Measurements from ENCODE around the gene RALGPS2. TPM values are rescaled to one million over a fixed set of nuclear protein-coding genes. Genes with fewer than 3 reads are reported as not detected.
A peak's percentile ranks its signal among the peaks of the same experiment; 100 is the strongest.
"Not testable (repeated sequence)": the region's sequence is repeated elsewhere in the genome, so short reads cannot be mapped to it uniquely, and the experiment has no call there.

RALGPS2 gene
- total RNA-seq, 1 experiment from 2014 or later: 6.6 TPM

DNA sequence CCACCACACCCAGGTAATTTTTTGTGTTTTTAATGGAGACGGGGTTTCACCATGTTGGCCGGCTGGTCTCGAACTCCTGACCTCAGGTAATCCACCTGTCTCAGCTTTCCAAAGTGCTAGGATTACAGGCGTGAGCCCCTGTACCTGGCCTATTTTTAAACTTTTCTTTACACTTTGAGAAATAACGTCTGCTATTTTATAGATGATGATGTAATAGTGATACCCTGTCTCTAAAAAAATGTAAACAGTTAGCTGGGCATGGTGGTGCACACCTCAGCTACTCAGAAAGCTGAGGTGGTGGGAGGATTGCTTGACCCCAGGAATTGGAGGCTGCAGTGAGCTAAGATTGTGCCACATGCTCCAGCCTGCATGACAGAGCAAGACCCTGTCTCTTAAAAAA is 47.9 kb downstream of the RALGPS2 start:
- no peak for DNase-seq (ENCODE audit: extremely low read depth, low read depth)

DNA sequence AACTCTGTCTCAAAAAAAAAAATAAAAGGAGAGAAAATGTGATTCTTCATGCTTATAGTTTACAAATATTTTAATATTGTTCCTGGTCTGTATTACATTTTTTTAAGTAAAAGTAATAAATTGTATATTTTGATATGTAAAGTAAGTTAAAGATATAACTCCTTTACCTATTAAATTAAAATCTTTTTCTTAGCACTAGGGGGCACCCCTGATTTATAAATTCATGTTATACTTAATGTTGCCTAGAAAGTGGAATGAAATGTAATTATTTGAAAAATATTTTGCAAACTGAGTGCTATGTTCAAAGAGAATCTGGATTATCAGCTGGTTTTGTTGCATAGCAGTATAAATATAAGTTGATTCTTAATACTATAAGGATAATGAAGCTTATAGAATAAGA is 49.2 kb downstream of the RALGPS2 start:
- peak; percentile 43 for DNase-seq (ENCODE audit: extremely low read depth, low read depth)

DNA sequence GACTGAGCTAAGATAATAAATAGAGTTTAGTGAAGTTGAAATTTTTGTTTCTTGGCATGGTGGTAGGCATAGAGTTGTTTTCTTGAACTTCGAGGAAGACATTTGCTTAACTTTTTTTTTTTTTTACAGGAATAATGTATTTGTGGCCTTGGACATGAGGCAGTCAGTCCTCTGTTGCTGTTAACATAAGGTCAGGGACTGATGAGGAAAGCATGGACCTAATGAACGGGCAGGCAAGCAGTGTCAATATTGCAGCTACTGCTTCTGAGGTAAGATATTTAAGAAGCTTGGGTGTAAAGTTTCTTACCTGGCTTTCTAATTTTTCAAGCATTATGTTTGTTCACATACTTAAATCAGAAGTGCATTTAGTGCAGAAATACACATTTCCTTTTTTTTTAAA is 51.5 kb downstream of the RALGPS2 start:
- no peak for DNase-seq (ENCODE audit: extremely low read depth, low read depth)

DNA sequence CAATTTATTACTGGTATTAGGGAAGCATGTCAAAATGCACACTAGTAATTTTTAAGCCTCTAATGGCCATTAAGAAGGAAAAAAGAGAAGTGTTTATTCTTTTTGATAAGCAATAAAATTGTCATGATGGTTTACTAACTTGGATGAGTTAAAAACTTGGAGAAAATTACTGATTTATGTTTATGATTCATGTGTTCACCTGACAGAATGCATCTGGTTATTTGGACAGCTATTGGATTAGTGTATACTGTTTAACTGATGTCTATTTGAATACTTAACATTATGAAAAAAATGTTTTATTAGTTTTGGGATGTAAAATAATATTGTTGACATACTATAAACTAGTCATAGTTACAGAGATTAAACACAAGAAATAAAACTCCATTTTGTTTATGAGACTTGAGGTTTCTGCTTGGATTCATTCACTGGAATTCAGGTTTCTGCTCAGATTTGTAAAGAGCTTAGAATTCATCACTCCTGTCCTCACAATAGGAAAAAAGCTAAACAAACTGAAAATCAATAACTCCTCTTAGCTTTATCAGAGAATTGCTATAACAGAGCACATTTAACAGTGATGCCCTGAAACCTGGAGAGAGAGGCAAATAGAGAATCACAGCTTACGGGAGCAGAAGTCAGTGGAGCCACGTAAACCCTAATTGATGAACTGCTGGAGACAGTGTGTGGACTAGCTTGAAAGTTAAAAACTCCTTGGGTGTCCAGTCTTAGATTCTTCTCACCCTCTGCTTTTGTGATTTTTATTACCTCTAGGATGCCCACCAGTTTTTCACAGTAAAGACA is 56.7 kb downstream of the RALGPS2 start:
- DNase-seq (ENCODE audit: extremely low read depth, low read depth): no peak

DNA sequence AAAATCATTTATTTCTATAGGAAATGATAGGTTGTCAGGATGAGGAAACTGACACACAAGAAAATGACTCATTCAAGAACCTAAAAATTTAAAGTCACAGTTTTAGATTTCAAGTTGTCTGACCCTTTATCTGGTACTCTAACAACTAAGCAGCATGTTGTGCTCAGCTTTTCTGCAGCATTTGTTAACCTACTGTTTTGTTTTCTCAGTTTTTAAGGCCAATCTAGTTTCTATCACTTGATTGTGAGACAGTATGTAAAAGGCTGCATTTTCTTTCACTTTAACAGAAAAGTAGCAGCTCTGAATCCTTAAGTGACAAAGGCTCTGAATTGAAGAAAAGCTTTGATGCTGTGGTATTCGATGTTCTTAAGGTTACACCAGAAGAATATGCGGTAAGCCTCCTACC is 59.1 kb downstream of the RALGPS2 start:
- DNase-seq (ENCODE audit: extremely low read depth, low read depth): no peak

DNA sequence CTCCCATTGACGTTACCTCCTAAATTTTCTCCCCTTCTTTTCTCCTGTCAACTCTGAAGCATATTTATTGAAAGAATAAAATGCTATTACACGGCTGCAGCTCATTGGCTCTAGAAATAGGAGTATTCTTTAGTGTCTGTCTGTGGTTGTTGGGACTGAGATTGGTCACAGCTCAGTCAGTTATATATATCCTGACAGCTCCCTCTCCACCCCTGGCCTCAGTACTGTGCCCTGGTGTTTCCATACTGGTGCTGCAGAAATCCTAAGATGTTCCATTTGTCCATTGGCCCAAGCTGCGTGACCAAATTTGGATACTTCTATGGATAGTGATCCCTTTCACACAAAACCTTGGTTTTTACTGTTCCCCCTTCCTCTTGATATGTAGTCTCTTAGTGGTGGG is 67.3 kb downstream of the RALGPS2 start:
- no peak for DNase-seq (ENCODE audit: extremely low read depth, low read depth)

DNA sequence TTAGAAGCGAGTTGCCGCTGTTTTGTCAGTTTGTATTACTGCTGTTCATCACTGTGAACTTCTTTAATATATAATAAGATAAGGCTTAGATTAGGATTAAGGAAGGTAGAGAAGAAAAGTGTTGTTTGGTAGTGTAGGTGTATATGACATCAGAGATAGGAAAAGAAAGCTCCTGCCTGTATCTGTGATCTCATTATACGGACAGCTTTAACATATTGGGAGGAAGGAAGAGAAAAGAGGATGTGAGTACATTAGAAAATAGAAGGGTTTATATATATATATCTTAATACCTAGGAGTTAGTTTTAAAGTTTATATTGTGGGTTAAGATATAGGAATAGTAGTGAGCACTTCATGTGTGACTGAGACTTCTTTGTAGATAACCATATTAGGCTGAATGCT is 71.0 kb downstream of the RALGPS2 start:
- no peak for DNase-seq (ENCODE audit: extremely low read depth, low read depth)

DNA sequence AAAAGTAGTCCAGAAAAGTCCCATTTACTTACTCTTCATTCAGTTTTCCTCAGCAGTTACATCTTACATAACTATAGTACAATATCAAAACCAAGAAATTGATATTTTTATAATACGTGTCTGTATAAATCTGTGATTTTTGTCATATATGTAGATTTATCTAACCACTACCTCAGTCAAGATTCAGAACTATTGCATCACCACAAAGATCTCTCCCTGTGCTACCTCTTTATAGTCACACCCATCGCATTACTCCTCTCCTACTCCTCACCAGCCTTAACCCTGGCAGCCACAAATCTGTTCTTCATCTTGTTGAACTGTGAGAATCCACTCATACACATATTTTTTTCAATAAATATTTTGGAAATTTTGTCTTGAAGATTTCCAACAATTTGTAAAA is 72.5 kb downstream of the RALGPS2 start:
- DNase-seq (ENCODE audit: extremely low read depth, low read depth): no peak

DNA sequence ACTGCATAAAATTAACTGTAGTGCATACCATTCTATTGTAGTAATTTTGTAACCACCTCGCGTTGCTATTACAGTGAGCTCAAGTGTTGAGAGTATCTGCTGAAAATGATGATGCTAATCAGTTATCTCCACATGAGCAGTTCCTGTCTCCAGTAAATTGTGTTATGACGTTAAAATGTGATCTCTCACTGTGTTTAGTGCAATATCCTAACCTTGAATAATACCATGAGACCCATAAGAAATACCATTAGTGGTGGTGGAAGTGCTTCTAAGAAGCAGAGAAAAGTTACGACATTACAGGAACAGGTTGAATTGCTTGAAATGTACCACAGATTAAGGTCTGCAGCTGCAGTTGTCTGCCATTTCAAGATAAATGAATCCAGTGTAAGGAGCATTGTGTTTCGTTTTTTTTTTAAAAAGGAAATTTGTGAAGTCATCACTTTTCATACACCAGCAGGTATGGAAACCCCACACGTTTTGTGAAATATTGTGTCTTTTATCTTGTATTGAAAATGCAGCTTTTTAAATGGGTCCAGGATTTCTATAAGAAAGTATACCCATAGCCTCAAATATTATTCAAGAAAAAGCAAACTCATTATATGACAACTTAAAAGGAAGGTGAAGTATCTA is 73.3 kb downstream of the RALGPS2 start:
- DNase-seq (ENCODE audit: extremely low read depth, low read depth): no peak

DNA sequence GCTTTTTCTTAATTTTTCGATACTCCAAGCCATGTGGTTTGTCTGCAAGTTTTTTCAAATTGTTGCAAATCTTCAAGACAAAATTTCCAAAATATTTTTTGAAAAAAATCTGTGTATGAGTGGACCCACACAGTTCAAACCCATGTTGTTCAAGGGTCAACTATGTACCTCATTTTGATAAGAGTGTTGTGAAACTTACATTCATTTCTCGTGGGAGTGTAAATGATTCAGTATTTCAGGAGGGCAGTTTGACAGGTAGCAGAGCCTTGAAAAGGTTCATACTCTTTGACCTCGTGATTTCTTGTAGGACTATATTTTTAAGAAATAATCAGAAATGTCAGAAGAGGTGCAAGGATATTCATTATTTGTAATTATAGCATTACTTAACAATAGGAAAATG is 77.8 kb downstream of the RALGPS2 start:
- DNase-seq (ENCODE audit: extremely low read depth, low read depth): no peak

DNA sequence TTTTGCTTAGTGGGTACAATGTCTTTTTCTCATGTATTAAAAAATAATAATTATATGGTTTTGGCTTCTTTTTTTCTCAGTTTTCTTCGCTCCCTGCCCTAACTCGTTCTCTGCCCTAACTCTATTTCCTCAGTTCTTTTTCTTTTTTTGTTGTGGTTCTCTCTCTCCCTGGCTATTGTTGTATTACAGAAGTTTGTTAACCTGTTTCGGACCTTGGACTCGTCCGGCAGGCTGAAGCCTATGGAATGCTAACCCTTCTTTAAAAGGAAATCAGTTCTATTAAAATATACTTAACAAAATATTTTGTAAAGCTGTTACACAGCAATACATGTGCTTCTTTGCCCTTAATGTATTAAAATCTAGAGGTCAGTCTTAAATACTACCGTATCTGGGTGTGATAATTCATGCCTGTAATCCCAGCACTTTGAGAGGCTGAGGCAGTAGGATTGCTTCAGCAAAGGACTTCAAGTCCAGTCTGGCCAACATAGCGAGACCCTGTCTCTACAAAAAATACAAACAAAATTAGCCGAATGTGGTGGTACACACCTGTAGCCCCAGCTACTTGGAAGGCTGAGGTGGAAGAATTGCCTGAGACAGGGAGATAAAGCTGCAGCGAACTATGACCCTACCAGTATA is 81.7 kb downstream of the RALGPS2 start:
- DNase-seq (ENCODE audit: extremely low read depth, low read depth): no peak

DNA sequence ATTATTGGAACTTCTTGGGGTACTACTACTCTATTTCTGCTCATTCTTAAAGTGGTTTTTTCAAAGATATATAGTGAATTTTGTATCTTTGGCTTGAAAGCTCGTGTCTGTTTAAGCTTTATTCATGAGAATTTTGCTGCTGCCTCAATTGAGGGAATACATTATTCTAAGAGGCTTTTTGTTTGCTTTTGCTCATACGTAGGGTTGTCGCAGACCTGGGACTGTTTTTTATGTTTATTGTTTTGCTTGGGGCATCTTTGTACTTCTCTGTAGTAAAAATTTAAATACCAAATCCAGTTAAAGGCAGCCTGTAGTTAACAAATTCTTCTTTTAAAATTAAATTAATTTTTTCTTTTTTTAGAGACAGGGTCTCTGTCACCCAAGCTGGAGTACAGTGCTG is 83.5 kb downstream of the RALGPS2 start:
- no peak for DNase-seq (ENCODE audit: extremely low read depth, low read depth)

DNA sequence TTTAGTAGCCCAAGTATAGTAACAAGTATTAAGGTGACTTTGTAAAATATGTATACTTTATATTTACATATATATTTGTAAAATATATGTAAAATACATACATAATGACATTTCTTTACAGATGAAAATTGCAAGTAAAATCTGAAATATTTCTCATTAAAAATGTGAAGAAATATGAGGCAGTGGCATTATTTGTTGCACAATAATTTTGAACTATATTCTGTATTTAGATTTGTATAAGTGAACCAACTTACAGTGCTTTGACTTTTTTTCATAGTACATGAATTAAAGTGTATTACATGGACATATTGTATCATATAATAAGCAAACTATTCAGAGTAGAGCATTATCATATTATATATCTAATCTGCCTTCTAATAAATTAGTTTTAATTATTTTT is 85.5 kb downstream of the RALGPS2 start:
- no peak for DNase-seq (ENCODE audit: extremely low read depth, low read depth)

DNA sequence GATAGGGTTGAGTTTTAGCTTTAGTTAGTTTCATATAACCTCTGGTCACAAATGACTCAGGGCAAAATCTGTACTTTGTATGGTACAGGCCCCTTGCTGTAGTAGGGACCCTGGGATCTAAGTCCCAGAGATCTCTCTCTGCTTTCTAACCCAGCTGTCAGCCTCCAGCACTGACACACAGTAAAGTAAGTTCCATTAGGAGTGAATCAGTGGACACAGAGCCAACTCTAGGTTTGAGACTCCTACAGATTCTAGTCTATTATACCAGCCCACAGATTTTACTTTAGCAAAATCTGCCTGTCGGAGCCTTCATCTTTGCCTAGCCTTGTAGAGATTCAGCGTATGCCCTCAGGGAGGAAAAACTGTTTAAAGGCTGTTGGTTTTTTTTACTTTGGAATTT is 93.4 kb downstream of the RALGPS2 start:
- no peak for DNase-seq (ENCODE audit: extremely low read depth, low read depth)

DNA sequence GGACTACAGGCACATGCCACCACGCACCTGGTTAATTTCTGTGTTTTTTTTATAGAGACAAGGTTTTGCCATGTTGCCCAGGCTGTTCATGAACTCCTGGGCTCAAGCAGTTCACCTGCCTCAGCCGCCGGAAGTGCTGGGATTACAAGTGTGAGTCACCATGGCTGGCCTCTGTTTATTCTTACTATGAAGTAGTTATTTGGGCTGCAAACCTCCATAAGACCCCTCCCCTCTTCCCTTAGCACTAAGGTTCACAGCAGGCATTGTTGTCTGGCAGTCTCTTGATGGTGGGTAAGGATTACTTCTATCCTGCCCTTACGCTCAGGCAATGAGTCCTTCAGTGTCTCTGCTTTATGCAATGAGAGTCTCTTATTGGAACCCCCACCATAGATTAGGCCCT is 94.1 kb downstream of the RALGPS2 start:
- no peak for DNase-seq (ENCODE audit: extremely low read depth, low read depth)

DNA sequence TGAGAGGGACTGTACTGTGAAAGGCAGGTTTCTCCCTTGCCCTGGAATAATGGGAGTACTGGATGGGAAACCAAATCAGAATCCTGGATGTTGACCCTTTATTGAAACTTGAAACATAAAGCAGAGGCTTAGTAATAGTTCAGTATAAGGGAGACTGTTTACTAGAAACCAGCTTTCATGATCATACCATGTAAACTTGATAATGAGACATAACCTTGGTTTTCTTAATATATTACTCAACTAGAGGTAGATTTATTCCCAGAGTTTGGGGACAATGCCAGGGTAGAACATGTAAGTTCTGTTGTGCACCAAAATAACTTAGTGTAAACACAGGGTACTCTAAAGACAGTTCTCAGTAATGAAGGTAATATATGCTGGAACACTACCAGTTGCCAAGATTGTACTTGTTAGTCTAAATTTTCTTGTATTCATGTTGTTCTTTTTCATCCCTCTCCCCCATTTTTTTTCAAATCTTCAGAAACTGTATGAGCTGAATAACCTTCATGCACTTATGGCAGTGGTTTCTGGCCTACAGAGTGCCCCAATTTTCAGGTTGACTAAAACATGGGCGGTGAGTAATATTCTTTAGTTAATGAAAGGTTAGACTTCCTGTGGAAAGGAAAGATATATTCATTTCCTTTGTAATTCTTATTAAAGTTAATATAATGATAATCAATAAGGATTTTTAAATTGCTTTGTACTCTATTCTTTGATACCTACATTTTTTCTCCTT is 96.3 kb downstream of the RALGPS2 start:
- DNase-seq (ENCODE audit: extremely low read depth, low read depth): no peak

DNA sequence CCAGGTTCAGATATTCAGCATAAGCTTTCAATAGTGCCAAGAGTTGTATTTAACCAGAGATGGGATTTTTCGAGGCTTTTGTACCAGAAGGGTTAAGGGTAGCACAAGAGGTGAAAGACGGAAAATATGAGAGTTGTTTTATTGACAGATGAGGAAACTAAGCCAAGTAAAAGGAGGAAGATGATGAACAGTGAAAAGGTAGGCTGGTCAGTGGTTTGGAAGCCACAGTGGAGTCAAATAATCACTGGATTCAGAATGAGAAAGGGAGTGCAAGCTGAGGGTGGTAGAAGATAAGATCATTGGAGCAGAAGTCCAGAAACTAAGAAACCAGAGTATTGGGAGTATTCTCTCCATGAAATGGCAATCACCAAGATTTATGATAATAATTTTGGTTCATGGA is 100.1 kb downstream of the RALGPS2 start:
- DNase-seq (ENCODE audit: extremely low read depth, low read depth): no peak

DNA sequence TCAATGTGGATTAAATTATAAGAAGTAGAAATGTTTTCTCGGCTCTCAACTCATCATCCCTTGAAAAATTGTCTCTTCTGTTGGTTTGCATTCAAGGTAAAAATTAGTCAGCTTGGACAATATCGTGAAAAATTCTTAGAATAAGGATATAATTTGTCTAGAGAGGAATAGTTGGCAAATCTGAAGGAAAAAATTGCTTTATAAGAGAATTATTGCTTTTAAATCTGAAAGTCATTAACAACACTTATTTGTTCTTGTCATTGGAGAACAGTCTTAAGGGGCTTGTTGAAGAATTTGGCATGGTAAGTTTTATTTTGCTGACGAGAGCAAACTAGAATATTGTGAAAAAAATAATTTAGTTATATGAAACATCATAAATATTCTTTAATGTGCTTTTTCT is 119.4 kb downstream of the RALGPS2 start:
- DNase-seq (ENCODE audit: extremely low read depth, low read depth): no peak

DNA sequence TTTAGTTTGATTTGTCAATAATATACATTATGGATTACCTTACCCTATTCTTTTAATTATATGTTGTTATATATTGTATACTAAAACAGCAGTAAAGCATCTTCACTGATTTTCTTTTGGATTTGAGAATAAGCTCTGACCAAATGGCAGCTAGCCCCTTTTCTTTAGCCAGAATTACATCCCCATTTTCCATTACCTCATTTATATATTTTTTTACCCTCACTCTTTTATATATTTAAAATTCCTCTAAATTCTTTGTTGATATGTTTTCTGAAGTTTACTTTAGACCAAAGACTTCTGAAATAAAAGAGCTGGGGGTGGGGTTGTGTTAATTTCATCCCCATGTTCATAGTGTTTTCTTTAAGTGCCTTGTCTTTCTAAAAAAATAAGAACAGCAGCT is 121.3 kb downstream of the RALGPS2 start:
- DNase-seq (ENCODE audit: extremely low read depth, low read depth): no peak

DNA sequence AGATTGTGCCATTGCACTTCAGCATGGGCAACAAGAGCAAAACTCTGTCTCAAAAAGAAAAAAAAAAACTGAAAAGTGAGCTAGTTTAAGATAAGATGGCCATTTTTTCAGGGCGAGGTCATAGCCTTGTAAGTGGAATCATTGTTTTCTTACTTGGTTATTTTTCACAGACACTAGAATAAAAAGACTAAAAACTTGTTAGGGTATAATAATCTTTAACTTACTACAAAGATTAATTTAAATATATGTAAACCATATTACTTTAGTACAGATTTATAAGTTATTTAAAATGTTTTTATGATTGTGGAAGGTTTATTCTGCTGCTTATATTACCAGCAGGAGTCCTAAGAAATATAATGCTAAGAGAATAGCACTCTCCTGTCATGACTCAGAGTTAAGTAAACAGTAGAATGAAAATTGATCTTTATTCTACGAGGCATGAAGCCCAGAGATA is 122.4 kb downstream of the RALGPS2 start:
- no peak for DNase-seq (ENCODE audit: extremely low read depth, low read depth)

DNA sequence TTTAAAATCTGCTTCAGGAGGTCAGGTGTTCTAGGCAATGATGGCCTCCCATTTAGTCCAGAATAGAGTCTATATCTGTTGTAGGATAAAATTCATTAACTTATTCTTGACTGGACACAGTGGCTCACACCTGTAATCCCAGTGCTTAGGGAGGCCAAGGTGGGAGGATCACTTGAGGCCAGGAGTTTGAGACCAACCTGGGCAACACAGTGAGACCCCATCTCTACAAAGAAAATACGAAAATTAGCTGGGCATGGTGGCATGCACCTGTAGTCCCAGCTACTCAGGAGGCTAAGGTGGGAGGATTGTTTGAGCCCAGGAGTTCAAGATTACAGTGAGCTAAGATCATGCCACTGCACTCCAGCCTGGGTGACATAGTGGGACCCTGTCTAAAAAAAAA is 122.9 kb downstream of the RALGPS2 start:
- DNase-seq (ENCODE audit: extremely low read depth, low read depth): not testable (repeated sequence)
